NCI-H69 (cell line): Measurements from ENCODE around the gene MSI2.

Source experiments
- DNase-seq: peaks from one replicate; lab custom pipeline; 2025; lab: John Stamatoyannopoulos, UW

MSI2 gene

GRCh38 chr17:57459286-57459915, 203.1 kb downstream of the MSI2 start:
- DNase-seq: peak; percentile 42

GRCh38 chr17:57461082-57461481, 204.8 kb downstream of the MSI2 start:
- DNase-seq: no peak

GRCh38 chr17:57462007-57462579, 205.8 kb downstream of the MSI2 start:
- no peak for DNase-seq

GRCh38 chr17:57463103-57463885, 207.0 kb downstream of the MSI2 start:
- peak; percentile 63 for DNase-seq

GRCh38 chr17:57464191-57464864, 208.0 kb downstream of the MSI2 start:
- DNase-seq: no peak

- DNase-seq: no peak
These were observed 209.3 kb downstream of the MSI2 start for GRCh38 chr17:57465610-57466009.

GRCh38 chr17:57466017-57466471, 209.7 kb downstream of the MSI2 start:
- DNase-seq: peak; percentile 86

- DNase-seq: no peak
These were observed 210.2 kb downstream of the MSI2 start for GRCh38 chr17:57466521-57466920.

- no peak for DNase-seq
These were observed 210.9 kb downstream of the MSI2 start for GRCh38 chr17:57467226-57467625.

- DNase-seq: no peak
These were observed 211.5 kb downstream of the MSI2 start for GRCh38 chr17:57467801-57468200.

- peak; percentile 95 for DNase-seq
These were observed 212.8 kb downstream of the MSI2 start for GRCh38 chr17:57468932-57469775.

GRCh38 chr17:57470906-57471305, 214.6 kb downstream of the MSI2 start:
- no peak for DNase-seq

GRCh38 chr17:57471868-57472368, 215.6 kb downstream of the MSI2 start:
- DNase-seq: peak; percentile 79

- DNase-seq: no peak
These were observed 219.5 kb downstream of the MSI2 start for GRCh38 chr17:57475796-57476195.

- DNase-seq: no peak
These were observed 221.4 kb downstream of the MSI2 start for GRCh38 chr17:57477522-57478362.

GRCh38 chr17:57478478-57479250, 222.3 kb downstream of the MSI2 start:
- no peak for DNase-seq

GRCh38 chr17:57480438-57481196, 224.3 kb downstream of the MSI2 start:
- DNase-seq: no peak

GRCh38 chr17:57481910-57482391, 225.6 kb downstream of the MSI2 start:
- DNase-seq: no peak

- no peak for DNase-seq
These were observed 226.3 kb downstream of the MSI2 start for GRCh38 chr17:57482657-57483056.
